22Rv1 (cell line): ENCODE data around the gene XKR8.

Experiments
- ZFX ChIP-seq: fragments of 450-650 bp; IDR thresholded peaks from 2 replicates; pipeline ENCODE4 v1.6.1; 2017; ENCODE audit warnings: antibody characterized with exemption, borderline replicate concordance
- TF ChIP-seq, protein P1 (sequence below): fragments of 450-650 bp; IDR thresholded peaks from 2 replicates; pipeline ENCODE4 v1.5.1; 2017; ENCODE audit warnings: mild to moderate bottlenecking

- TF ChIP-seq, protein P1, sequence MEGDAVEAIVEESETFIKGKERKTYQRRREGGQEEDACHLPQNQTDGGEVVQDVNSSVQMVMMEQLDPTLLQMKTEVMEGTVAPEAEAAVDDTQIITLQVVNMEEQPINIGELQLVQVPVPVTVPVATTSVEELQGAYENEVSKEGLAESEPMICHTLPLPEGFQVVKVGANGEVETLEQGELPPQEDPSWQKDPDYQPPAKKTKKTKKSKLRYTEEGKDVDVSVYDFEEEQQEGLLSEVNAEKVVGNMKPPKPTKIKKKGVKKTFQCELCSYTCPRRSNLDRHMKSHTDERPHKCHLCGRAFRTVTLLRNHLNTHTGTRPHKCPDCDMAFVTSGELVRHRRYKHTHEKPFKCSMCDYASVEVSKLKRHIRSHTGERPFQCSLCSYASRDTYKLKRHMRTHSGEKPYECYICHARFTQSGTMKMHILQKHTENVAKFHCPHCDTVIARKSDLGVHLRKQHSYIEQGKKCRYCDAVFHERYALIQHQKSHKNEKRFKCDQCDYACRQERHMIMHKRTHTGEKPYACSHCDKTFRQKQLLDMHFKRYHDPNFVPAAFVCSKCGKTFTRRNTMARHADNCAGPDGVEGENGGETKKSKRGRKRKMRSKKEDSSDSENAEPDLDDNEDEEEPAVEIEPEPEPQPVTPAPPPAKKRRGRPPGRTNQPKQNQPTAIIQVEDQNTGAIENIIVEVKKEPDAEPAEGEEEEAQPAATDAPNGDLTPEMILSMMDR, result no peak
- no peak for TF ChIP-seq ZFX
Observed at GRCh38 chr1:27915082-27915575, 44.6 kb upstream of the XKR8 start.
